Thoracic aorta (tissue), 2 donors: Measurements from ENCODE around the gene GALR1. TPM values are rescaled to one million over a fixed set of nuclear protein-coding genes. Genes with fewer than 3 reads are reported as not detected.
"Not testable (repeated sequence)": the region's sequence is repeated elsewhere in the genome, so short reads cannot be mapped to it uniquely, and the experiment has no call there.

Experiments
- ATAC-seq: fragments of 150-250 bp; one replicate; pipeline ENCODE4 v1.8.0; 2017; ENCODE audit warnings: low read depth; ENCODE audit not compliant: insufficient number of reproducible peaks, low FRiP score
- DNase-seq: peaks from one replicate; pipeline ENCODE4 v3.0.0-alpha.2; 2020; ENCODE audit warnings: low spot score
- H3K27ac ChIP-seq, 2 donors: fragments of 200-600 bp; sonication (generic); 1 replicate in 1 of 2; 2 replicates in 1 of 2; pipeline ENCODE4 v1.5.1; 2016; ENCODE audit warnings: mild to moderate bottlenecking in 2 of 2, moderate library complexity in 2 of 2
- H3K27me3 ChIP-seq: fragments of 200-600 bp; sonication (generic); replicated peaks from 2 replicates; pipeline ENCODE4 v1.6.0; 2016; ENCODE audit warnings: mild to moderate bottlenecking; ENCODE audit not compliant: insufficient read depth
- H3K36me3 ChIP-seq: fragments of 200-600 bp; sonication (generic); one replicate; pipeline ENCODE4 v1.5.1; 2016
- H3K4me1 ChIP-seq, 2 donors: fragments of 200-600 bp; sonication (generic); 1 replicate in 1 of 2; 2 replicates in 1 of 2; pipeline versions ENCODE4 v1.5.1 to v1.6.0; 2016; ENCODE audit warnings: low read depth in 2 of 2, mild to moderate bottlenecking in 1 of 2; ENCODE audit not compliant: control insufficient read depth in 1 of 2
- H3K4me3 ChIP-seq: fragments of 200-600 bp; sonication (generic); 2 replicates; pipeline ENCODE4 v1.5.1; 2016; ENCODE audit warnings: mild to moderate bottlenecking
- H3K9me3 ChIP-seq: fragments of 200-600 bp; sonication (generic); 2 replicates; pipeline ENCODE4 v1.5.1; 2016
- CTCF ChIP-seq: fragments of 200-600 bp; sonication (generic); IDR thresholded peaks from one replicate; pipeline ENCODE4 v1.5.1; 2019; ENCODE audit warnings: antibody characterized with exemption
- total RNA-seq, 2 donors: library from RNA; depleted of rRNA; stranded (reverse); fragments of >200 nt; gene quantifications; one replicate each; pipeline versions ENCODE4 v1.1.0 to v1.2.3, GENCODE V29; 2016

GALR1 gene
- total RNA-seq, 2 donors from 2014 or later, result under 0.01 to 0.28 TPM

- Histone ChIP-seq H3K27me3 (no peaks in the 10 kb centered on the region), H3K4me3 (no peak overlapping the region), H3K9me3 (no peaks in the 10 kb centered on the region), H3K36me3 (no peaks in the 10 kb centered on the region), H3K27ac (no peak overlapping the region), H3K4me1 (no peaks in the 10 kb centered on the region)
- TF ChIP-seq CTCF, result no peak
- DNase-seq (no peak), ATAC-seq (no peak)
These were observed 22.2 kb downstream of the GALR1 start for GRCh38 chr18:77271576-77272481.

DNA sequence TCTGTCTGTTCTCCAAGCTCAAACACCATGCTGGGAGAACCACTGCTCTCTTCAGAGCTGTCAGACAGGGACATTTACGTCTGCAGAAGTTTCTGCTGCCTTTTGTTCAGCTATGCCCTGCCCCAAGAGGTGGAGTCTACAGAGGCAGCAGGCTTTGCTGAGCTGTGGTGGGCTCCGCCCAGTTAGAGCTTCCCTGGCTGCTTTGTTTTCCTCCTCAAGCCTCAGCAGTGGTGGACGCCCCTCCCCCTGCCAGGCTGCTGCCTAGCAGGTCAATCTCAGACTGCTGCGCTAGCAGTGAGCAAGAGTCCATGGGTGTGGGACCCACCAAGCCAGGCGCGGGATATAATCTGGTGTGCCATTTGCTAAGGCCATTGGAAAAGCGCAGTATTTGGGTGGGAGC is 41.2 kb downstream of the GALR1 start:
- ATAC-seq, H3K36me3 ChIP-seq, H3K27ac ChIP-seq, H3K9me3 ChIP-seq, H3K4me1 ChIP-seq, DNase-seq, H3K4me3 ChIP-seq, H3K27me3 ChIP-seq: not testable (repeated sequence)

DNA sequence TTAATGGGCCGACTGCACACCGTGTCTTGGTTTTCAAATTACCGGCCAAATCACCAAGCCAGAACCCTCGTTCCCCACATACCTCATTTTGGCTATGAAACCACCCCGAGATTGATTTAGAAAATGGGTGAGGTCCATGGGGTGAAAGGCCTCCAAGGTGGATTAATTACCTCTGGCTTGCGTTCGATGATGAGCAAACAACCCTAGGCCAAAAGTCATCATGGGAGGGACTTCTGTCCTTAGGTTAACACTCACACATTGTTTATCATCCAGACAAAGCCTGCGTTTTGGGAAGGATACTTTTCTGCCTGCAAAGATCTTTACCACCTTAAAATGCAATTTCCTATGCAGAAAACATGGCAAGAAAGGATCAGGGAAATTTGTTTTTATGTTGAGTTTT is 48.5 kb downstream of the GALR1 start:
- Histone ChIP-seq H3K4me3 (no peak overlapping the region), H3K4me1 (no peaks in the 10 kb centered on the region), H3K27me3 (no peaks in the 10 kb centered on the region), H3K36me3 (no peaks in the 10 kb centered on the region), H3K27ac (no peak overlapping the region), H3K9me3 (no peaks in the 10 kb centered on the region)
- DNase-seq (no peak), ATAC-seq (no peak)
- no peak for TF ChIP-seq CTCF

DNA sequence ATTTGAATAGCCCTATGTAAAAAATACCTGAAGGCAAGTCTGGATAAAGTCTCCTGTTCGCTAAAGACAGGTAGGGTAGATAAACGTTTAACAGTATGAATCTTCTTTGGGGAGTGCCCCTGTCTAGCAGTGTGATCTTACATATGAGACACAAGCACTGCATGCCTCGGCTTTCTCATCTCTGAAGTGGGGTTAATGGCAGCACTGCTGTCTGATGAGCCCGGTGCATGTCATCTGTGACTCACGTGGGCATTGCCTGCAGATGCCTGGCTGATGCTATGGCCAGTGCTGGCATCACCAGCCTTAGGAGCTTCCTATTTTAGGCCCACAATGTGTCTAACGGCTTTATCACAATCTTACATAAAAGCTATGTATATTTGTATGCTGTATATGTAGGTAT is 50.1 kb downstream of the GALR1 start:
- no peak overlapping the region for H3K27ac ChIP-seq
- no peaks in the 10 kb centered on the region for H3K27me3 ChIP-seq
- ATAC-seq, result no peak
- H3K36me3 ChIP-seq, result no peaks in the 10 kb centered on the region
- TF ChIP-seq CTCF, result no peak
- DNase-seq, result no peak
- no peaks in the 10 kb centered on the region for H3K9me3 ChIP-seq
- no peaks in the 10 kb centered on the region for H3K4me1 ChIP-seq
- H3K4me3 ChIP-seq, result no peak overlapping the region

DNA sequence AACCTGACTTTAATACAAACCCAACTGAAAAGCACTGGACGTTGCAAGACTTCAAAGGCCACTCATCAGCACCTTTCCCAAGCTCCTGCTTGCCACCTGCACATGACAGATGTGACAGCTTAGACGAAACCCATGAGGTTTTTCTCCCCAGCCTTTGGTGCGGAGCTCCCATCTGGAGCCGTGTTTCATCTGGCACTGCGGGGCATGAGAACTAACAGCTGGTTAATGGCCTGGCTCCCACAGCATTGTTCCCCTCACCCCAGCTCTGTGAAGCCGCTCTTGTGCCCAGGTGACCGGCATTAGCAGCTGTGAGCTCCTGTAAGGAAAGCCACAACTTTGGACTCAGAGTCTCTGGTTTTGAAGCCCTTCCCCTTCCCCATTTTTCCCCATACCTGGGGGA is 50.9 kb downstream of the GALR1 start:
- DNase-seq (no peak), ATAC-seq (no peak)
- Histone ChIP-seq H3K4me1 (no peaks in the 10 kb centered on the region), H3K4me3 (no peak overlapping the region), H3K27ac (no peak overlapping the region), H3K36me3 (no peaks in the 10 kb centered on the region), H3K27me3 (no peaks in the 10 kb centered on the region), H3K9me3 (no peaks in the 10 kb centered on the region)
- no peak for TF ChIP-seq CTCF
